GM06990 (cell line): ENCODE results near the gene LCE1E.

Source experiments
- DNase-seq: peaks from one replicate; pipeline ENCODE4 v3.0.0-alpha.2; 2011; ENCODE audit not compliant: insufficient read length; ENCODE audit errors: extremely low read depth
- H3K27me3 ChIP-seq: replicated peaks from 2 replicates; pipeline ENCODE4 v1.6.0; 2011; ENCODE audit warnings: low read length; ENCODE audit not compliant: control insufficient read depth, insufficient read depth
- H3K36me3 ChIP-seq: 2 replicates; pipeline ENCODE4 v1.5.1; 2011; ENCODE audit warnings: low read length; ENCODE audit not compliant: control insufficient read depth, insufficient read depth
- H3K4me3 ChIP-seq: replicated peaks from 2 replicates; pipeline ENCODE4 v1.5.1; 2011; ENCODE audit warnings: low read depth, mild to moderate bottlenecking, control low read depth, low read length
- TF ChIP-seq, protein P1 (sequence below): IDR thresholded peaks from 2 replicates; pipeline ENCODE4 v1.5.1; 2011; ENCODE audit warnings: low read length, control low read depth, mild to moderate bottlenecking, inconsistent platforms; ENCODE audit not compliant: insufficient read depth, poor library complexity, severe bottlenecking

The LCE1E gene

DNA sequence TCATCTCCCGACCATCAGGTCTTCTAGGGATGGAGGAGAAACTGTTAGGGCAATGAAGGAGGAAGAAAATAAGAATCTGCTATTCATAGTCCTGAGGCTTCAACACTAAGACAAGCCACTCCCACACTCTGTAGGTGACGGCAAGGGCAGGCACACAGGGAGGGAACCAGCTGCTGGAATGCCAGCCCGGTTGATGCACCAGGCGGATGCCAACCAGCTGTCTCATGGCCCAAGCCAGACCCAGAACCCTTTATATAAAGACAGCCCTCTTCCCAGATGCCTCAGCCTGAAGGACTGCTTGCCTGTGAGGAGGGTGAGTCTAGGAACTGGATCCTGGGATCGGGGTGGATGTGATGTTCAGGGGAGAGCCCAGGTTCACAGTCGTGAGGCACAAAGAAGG lies 28.3 kb upstream of the LCE1E start, which contains the start of gene KPRP:
TSS of gene KPRP (plus strand) at position 279 of the 400 bp plus-strand sequence. CDS start 1,564 bp downstream, outside the sequence.
- H3K36me3 ChIP-seq: no peaks in the 10 kb centered on the region
- TF ChIP-seq, protein P1, sequence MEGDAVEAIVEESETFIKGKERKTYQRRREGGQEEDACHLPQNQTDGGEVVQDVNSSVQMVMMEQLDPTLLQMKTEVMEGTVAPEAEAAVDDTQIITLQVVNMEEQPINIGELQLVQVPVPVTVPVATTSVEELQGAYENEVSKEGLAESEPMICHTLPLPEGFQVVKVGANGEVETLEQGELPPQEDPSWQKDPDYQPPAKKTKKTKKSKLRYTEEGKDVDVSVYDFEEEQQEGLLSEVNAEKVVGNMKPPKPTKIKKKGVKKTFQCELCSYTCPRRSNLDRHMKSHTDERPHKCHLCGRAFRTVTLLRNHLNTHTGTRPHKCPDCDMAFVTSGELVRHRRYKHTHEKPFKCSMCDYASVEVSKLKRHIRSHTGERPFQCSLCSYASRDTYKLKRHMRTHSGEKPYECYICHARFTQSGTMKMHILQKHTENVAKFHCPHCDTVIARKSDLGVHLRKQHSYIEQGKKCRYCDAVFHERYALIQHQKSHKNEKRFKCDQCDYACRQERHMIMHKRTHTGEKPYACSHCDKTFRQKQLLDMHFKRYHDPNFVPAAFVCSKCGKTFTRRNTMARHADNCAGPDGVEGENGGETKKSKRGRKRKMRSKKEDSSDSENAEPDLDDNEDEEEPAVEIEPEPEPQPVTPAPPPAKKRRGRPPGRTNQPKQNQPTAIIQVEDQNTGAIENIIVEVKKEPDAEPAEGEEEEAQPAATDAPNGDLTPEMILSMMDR: no peak
- DNase-seq: no peak

GRCh38 chr1:152758636-152759035 lies 27.4 kb upstream of the LCE1E start:
- TF ChIP-seq, protein P1: no peak
- no peak overlapping the region for H3K4me3 ChIP-seq
- DNase-seq: no peak
- H3K36me3 ChIP-seq: no peaks in the 10 kb centered on the region
- H3K27me3 ChIP-seq: no peaks in the 10 kb centered on the region; the same call in 1 of the 2 replicates

More for the DNA sequence above, 28.3 kb upstream of the LCE1E start, which contains the start of gene KPRP:
- Histone ChIP-seq H3K4me3 (no peak within 1 kb of the TSS), H3K27me3 (no peaks in the 10 kb centered on the region; the same call in 1 of the 2 replicates)

GRCh38 chr1:152759453-152760173 lies 26.4 kb upstream of the LCE1E start:
- H3K36me3 ChIP-seq: no peaks in the 10 kb centered on the region
- no peak overlapping the region for H3K4me3 ChIP-seq
- H3K27me3 ChIP-seq: no peaks in the 10 kb centered on the region; the same call in 1 of the 2 replicates
- DNase-seq: no peak
- TF ChIP-seq, protein P1: no peak

DNA sequence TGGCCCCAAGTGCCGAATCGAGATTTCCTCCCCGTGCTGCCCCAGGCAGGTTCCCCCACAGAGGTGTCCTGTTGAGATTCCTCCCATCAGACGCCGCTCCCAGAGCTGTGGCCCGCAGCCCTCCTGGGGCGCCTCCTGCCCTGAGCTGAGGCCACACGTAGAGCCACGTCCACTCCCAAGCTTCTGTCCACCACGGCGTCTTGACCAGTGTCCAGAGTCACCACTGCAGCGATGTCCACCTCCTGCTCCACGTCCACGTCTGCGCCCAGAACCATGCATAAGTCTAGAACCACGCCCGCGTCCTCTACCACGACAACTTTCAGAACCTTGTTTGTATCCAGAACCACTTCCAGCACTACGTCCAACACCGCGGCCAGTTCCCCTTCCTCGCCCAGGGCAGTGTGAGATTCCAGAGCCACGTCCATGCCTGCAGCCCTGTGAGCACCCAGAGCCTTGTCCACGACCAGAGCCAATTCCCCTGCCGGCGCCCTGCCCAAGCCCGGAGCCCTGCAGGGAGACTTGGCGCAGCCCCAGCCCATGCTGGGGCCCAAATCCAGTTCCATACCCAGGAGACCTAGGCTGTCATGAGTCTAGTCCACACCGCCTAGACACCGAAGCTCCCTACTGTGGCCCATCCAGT lies 25.4 kb upstream of the LCE1E start:
- Histone ChIP-seq H3K27me3 (no peaks in the 10 kb centered on the region; the same call in 1 of the 2 replicates), H3K4me3 (no peak overlapping the region), H3K36me3 (no peaks in the 10 kb centered on the region)
- TF ChIP-seq, protein P1: no peak
- DNase-seq: no peak

DNA sequence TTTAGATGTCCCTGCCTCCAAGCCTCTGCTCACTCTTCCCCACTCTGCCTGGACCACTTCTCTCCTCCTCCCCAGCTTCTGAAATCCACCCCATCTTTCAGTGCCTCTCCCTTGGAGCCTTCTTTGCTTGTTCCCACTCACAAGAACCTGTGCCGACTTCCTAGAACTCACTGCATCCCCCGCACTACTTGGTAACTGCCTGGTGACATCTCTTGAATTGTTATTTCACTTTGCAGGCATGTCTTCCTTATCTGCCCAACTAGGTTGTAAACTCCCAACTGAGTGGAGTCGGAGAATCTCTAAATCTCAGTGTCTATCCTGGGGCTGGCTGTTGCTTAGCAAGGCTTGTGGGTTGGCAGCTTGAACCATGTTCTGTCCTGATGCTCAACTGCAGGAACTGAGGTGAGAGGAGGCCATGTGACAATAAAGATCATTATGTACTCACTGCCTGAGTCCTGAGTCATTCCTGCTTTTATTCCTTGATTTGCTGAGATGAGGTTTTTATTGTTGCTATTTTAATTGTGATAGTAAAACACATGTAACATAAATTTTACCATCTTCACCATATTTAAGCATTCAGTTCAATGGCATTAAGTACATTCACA lies 24.3 kb upstream of the LCE1E start:
- H3K36me3 ChIP-seq: no peaks in the 10 kb centered on the region
- no peak for DNase-seq
- no peak overlapping the region for H3K4me3 ChIP-seq
- TF ChIP-seq, protein P1: no peak
- H3K27me3 ChIP-seq: no peaks in the 10 kb centered on the region; the same call in none of the 2 replicates
